GM18873 (cell line): ENCODE measurements around the gene VPS13D.
"Not testable (repeated sequence)": the region's sequence is repeated elsewhere in the genome, so short reads cannot be mapped to it uniquely, and the experiment has no call there.

ENCODE experiments used
- ATAC-seq: cut with Tn5 transposase; IDR thresholded peaks from one replicate; pipeline ENCODE4 v1.9.1; 2021; ENCODE audit warnings: mild to moderate bottlenecking, moderate library complexity, moderate number of reproducible peaks; ENCODE audit not compliant: unreplicated experiment, low FRiP score

Gene VPS13D

GRCh38 chr1:12439073-12439472 is 209.2 kb downstream of the VPS13D start:
- no peak for ATAC-seq

- no peak for ATAC-seq
These were observed 211.7 kb downstream of the VPS13D start for GRCh38 chr1:12441414-12442105.

- ATAC-seq = no peak
These were observed 212.4 kb downstream of the VPS13D start for GRCh38 chr1:12442217-12442616.

- ATAC-seq = no peak
These were observed 213.3 kb downstream of the VPS13D start for GRCh38 chr1:12443151-12443550.

GRCh38 chr1:12444329-12444841 is 214.6 kb downstream of the VPS13D start:
- ATAC-seq = no peak

- no peak for ATAC-seq
These were observed 215.4 kb downstream of the VPS13D start for GRCh38 chr1:12445257-12445656.

- no peak for ATAC-seq
These were observed 216.8 kb downstream of the VPS13D start for GRCh38 chr1:12446593-12446992.

- no peak for ATAC-seq
These were observed 217.5 kb downstream of the VPS13D start for GRCh38 chr1:12447307-12447706.

GRCh38 chr1:12447849-12448312 is 218.1 kb downstream of the VPS13D start:
- ATAC-seq = no peak

GRCh38 chr1:12448746-12449177 is 218.9 kb downstream of the VPS13D start:
- no peak for ATAC-seq

- ATAC-seq = no peak
These were observed 220.4 kb downstream of the VPS13D start for GRCh38 chr1:12450090-12450755.

- ATAC-seq = no peak
These were observed 221.1 kb downstream of the VPS13D start for GRCh38 chr1:12450756-12451559.

GRCh38 chr1:12451560-12451900 is 221.7 kb downstream of the VPS13D start:
- no peak for ATAC-seq

- ATAC-seq = no peak
These were observed 222.4 kb downstream of the VPS13D start for GRCh38 chr1:12452262-12452661.

GRCh38 chr1:12453400-12454343 is 223.8 kb downstream of the VPS13D start:
- no peak for ATAC-seq

- no peak for ATAC-seq
These were observed 224.9 kb downstream of the VPS13D start for GRCh38 chr1:12454406-12455391.

GRCh38 chr1:12456081-12456480 is 226.3 kb downstream of the VPS13D start:
- ATAC-seq = not testable (repeated sequence)

- ATAC-seq = no peak
These were observed 227.1 kb downstream of the VPS13D start for GRCh38 chr1:12456979-12457378.

GRCh38 chr1:12457771-12458170 is 227.9 kb downstream of the VPS13D start:
- ATAC-seq = no peak
